GM18867 (cell line): ENCODE measurements around the gene AKR1B15.

Experiments used
- ATAC-seq: cut with Tn5 transposase; IDR thresholded peaks from one replicate; pipeline ENCODE4 v1.9.1; 2021; ENCODE audit warnings: mild to moderate bottlenecking, moderate library complexity; ENCODE audit not compliant: unreplicated experiment

Gene AKR1B15

GRCh38 chr7:134611611-134612151 is 62.8 kb downstream of the AKR1B15 start:
- no peak for ATAC-seq

- ATAC-seq: no peak
These were observed 63.3 kb downstream of the AKR1B15 start for GRCh38 chr7:134612197-134612596.

GRCh38 chr7:134613623-134614347 is 64.9 kb downstream of the AKR1B15 start:
- ATAC-seq: no peak

GRCh38 chr7:134616611-134617010 is 67.7 kb downstream of the AKR1B15 start:
- no peak for ATAC-seq

- ATAC-seq: no peak
These were observed 70.0 kb downstream of the AKR1B15 start for GRCh38 chr7:134618756-134619530.

- ATAC-seq: no peak
These were observed 70.9 kb downstream of the AKR1B15 start for GRCh38 chr7:134619627-134620331.

GRCh38 chr7:134622303-134622995 is 73.5 kb downstream of the AKR1B15 start:
- no peak for ATAC-seq

- no peak for ATAC-seq
These were observed 74.3 kb downstream of the AKR1B15 start for GRCh38 chr7:134623193-134623592.

- no peak for ATAC-seq
These were observed 76.6 kb downstream of the AKR1B15 start for GRCh38 chr7:134625550-134625949.

GRCh38 chr7:134627109-134627774 is 78.3 kb downstream of the AKR1B15 start:
- no peak for ATAC-seq

GRCh38 chr7:134627775-134628153 is 78.9 kb downstream of the AKR1B15 start:
- ATAC-seq: no peak

GRCh38 chr7:134629445-134629844 is 80.5 kb downstream of the AKR1B15 start:
- ATAC-seq: no peak
